ENCODE results near the gene PHEX. TPM values are rescaled to one million over a fixed set of nuclear protein-coding genes. Genes with fewer than 3 reads are reported as not detected.

PHEX gene
- total RNA-seq, 1 experiment from 2014 or later = 0.89 TPM

GRCh38 chrX:22193851-22194659 is 161.9 kb downstream of the PHEX start:
- DNase-seq (ENCODE audit: unreplicated experiment) = no peak
- intact Hi-C loops (cut with micrococcal nuclease) = loop anchor here (5.0 to 10.0 kb wide), 2 partner anchors 391 to 553 kb away; no protein-coding TSS in a partner anchor
- Mint-ChIP-seq H3K4me1 (ENCODE audit: insufficient read depth, unreplicated experiment) (peaks cover 6% of the 10 kb centered on the region), H3K4me3 (ENCODE audit: unreplicated experiment) (no peak overlapping the region), H3K9me3 (ENCODE audit: unreplicated experiment) (no peaks in the 10 kb centered on the region), H3K27me3 (ENCODE audit: insufficient read depth, unreplicated experiment) (peaks cover 72% of the 10 kb centered on the region), H3K36me3 (ENCODE audit: insufficient read depth, unreplicated experiment) (peaks cover 4% of the 10 kb centered on the region), H3K27ac (ENCODE audit: low read depth, unreplicated experiment) (no peak overlapping the region)
- POLR2A ChIA-PET = no interaction called here
- no peak for TF ChIP-seq CTCF (IDR thresholded peaks at IDR 0.05; ENCODE audit: unreplicated experiment)
- BruUV-seq (replicated peaks) = no TSS peak
- CTCF ChIA-PET = interaction anchor here (0.6 to 4.5 kb wide), 8 partner anchors 16 to 1466 kb away, joined by 3 to 26 read pairs (median 4); no protein-coding TSS in a partner anchor

GRCh38 chrX:22194660-22194945 is 162.5 kb downstream of the PHEX start:
- no peak overlapping the region for H3K27ac Mint-ChIP-seq (ENCODE audit: low read depth, unreplicated experiment)
- CTCF ChIA-PET = interaction anchor here (0.6 to 4.5 kb wide), 7 partner anchors 16 to 1465 kb away, joined by 3 to 26 read pairs (median 4); no protein-coding TSS in a partner anchor
- BruUV-seq (replicated peaks) = no TSS peak
- no peak overlapping the region for H3K4me3 Mint-ChIP-seq (ENCODE audit: unreplicated experiment)
- peaks cover 4% of the 10 kb centered on the region for H3K36me3 Mint-ChIP-seq (ENCODE audit: insufficient read depth, unreplicated experiment)
- no peak for DNase-seq (ENCODE audit: unreplicated experiment)
- POLR2A ChIA-PET = no interaction called here
- intact Hi-C loops (cut with micrococcal nuclease) = loop anchor here (5.0 to 10.0 kb wide), 2 partner anchors 390 to 553 kb away; no protein-coding TSS in a partner anchor
- no peaks in the 10 kb centered on the region for H3K9me3 Mint-ChIP-seq (ENCODE audit: unreplicated experiment)
- H3K4me1 Mint-ChIP-seq (ENCODE audit: insufficient read depth, unreplicated experiment) = peaks cover 6% of the 10 kb centered on the region
- no peak for TF ChIP-seq CTCF (IDR thresholded peaks at IDR 0.05; ENCODE audit: unreplicated experiment)
- peaks cover 72% of the 10 kb centered on the region for H3K27me3 Mint-ChIP-seq (ENCODE audit: insufficient read depth, unreplicated experiment)

- intact Hi-C loops (cut with micrococcal nuclease) = loop anchor here (10.0 kb wide), 1 partner anchor 389 kb away; no protein-coding TSS in a partner anchor
- H3K4me1 Mint-ChIP-seq (ENCODE audit: insufficient read depth, unreplicated experiment) = peaks cover 6% of the 10 kb centered on the region
- ChIA-PET POLR2A (no interaction called here), CTCF (interaction anchor here (1.5 to 4.5 kb wide), 4 partner anchors 9 to 211 kb away, joined by 3 to 26 read pairs (median 14); no protein-coding TSS in a partner anchor)
- H3K36me3 Mint-ChIP-seq (ENCODE audit: insufficient read depth, unreplicated experiment) = peaks cover 4% of the 10 kb centered on the region
- no peaks in the 10 kb centered on the region for H3K9me3 Mint-ChIP-seq (ENCODE audit: unreplicated experiment)
- peaks cover 66% of the 10 kb centered on the region for H3K27me3 Mint-ChIP-seq (ENCODE audit: insufficient read depth, unreplicated experiment)
- no peak for DNase-seq (ENCODE audit: unreplicated experiment)
- H3K27ac Mint-ChIP-seq (ENCODE audit: low read depth, unreplicated experiment) = no peak overlapping the region
- TF ChIP-seq CTCF (IDR thresholded peaks at IDR 0.05; ENCODE audit: unreplicated experiment) = no peak
- H3K4me3 Mint-ChIP-seq (ENCODE audit: unreplicated experiment) = no peak overlapping the region
- BruUV-seq (replicated peaks) = no TSS peak
These were observed 164.0 kb downstream of the PHEX start for GRCh38 chrX:22196149-22196548.

GRCh38 chrX:22202251-22202650 is 170.1 kb downstream of the PHEX start:
- POLR2A ChIA-PET = no interaction called here
- no peak overlapping the region for H3K27ac Mint-ChIP-seq (ENCODE audit: low read depth, unreplicated experiment)

More at GRCh38 chrX:22202251-22202650, 170.1 kb downstream of the PHEX start:
- BruUV-seq (replicated peaks) = no TSS peak
- Mint-ChIP-seq H3K9me3 (ENCODE audit: unreplicated experiment) (no peaks in the 10 kb centered on the region), H3K36me3 (ENCODE audit: insufficient read depth, unreplicated experiment) (peaks cover 4% of the 10 kb centered on the region), H3K4me3 (ENCODE audit: unreplicated experiment) (no peak overlapping the region), H3K27me3 (ENCODE audit: insufficient read depth, unreplicated experiment) (peaks cover 69% of the 10 kb centered on the region), H3K4me1 (ENCODE audit: insufficient read depth, unreplicated experiment) (no peaks in the 10 kb centered on the region)
- TF ChIP-seq CTCF (IDR thresholded peaks at IDR 0.05; ENCODE audit: unreplicated experiment) = no peak
- intact Hi-C loops (cut with micrococcal nuclease) = no loop called here
- no peak for DNase-seq (ENCODE audit: unreplicated experiment)
- CTCF ChIA-PET = no interaction called here
